ENCODE measurements around the gene ATP13A3. TPM values are rescaled to one million over a fixed set of nuclear protein-coding genes. Genes with fewer than 3 reads are reported as not detected.

Gene ATP13A3
- total and polyA plus RNA-seq, 2 experiments from 2014 or later = 20.0 to 202 TPM

DNA sequence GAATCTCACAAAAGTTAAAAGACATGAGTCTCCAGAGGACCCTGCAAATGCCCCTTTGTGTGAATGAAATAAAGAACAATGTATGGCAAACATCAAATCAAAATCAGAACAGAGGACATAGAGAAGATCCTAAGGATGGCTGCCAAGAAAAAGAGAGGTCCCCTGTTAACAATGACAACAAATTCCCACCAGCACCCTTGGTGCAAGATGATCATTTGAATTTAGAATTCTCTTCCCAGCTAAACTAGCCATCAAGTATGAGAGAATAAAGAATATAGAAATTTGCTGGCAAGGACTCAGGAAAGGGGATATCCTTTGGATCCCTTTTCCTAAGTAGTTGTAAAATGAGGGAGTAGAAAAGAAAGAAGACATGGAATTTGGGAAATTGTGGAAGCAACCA, 96.0 kb downstream of the ATP13A3 start:
- ATAC-seq = no peak
- no peak for DNase-seq (ENCODE audit: low spot score)
- no peaks in the 10 kb centered on the region for H3K79me2 ChIP-seq (replicated peaks; ENCODE audit: insufficient read depth)
- peaks cover 6% of the 10 kb centered on the region for H3K27me3 ChIP-seq (ENCODE audit: insufficient read depth)
- peaks cover 3% of the 10 kb centered on the region; the same call in 1 of the 2 replicates for H3K4me1 ChIP-seq (ENCODE audit: insufficient read depth)
- Mint-ChIP-seq H3K4me3 (no peak overlapping the region), H3K9me3 (peaks cover 10% of the 10 kb centered on the region; the same call in 2 of the 3 replicates), H3K4me1 (peaks cover 8% of the 10 kb centered on the region), H3K36me3 (ENCODE audit: low read depth) (no peaks in the 10 kb centered on the region), H3K27ac (no peak overlapping the region), H3K27me3 (ENCODE audit: insufficient read depth, low read depth, poor library complexity) (peaks cover 11% of the 10 kb centered on the region)
- TF ChIP-seq, protein P1, sequence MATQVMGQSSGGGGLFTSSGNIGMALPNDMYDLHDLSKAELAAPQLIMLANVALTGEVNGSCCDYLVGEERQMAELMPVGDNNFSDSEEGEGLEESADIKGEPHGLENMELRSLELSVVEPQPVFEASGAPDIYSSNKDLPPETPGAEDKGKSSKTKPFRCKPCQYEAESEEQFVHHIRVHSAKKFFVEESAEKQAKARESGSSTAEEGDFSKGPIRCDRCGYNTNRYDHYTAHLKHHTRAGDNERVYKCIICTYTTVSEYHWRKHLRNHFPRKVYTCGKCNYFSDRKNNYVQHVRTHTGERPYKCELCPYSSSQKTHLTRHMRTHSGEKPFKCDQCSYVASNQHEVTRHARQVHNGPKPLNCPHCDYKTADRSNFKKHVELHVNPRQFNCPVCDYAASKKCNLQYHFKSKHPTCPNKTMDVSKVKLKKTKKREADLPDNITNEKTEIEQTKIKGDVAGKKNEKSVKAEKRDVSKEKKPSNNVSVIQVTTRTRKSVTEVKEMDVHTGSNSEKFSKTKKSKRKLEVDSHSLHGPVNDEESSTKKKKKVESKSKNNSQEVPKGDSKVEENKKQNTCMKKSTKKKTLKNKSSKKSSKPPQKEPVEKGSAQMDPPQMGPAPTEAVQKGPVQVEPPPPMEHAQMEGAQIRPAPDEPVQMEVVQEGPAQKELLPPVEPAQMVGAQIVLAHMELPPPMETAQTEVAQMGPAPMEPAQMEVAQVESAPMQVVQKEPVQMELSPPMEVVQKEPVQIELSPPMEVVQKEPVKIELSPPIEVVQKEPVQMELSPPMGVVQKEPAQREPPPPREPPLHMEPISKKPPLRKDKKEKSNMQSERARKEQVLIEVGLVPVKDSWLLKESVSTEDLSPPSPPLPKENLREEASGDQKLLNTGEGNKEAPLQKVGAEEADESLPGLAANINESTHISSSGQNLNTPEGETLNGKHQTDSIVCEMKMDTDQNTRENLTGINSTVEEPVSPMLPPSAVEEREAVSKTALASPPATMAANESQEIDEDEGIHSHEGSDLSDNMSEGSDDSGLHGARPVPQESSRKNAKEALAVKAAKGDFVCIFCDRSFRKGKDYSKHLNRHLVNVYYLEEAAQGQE (IDR thresholded peaks at IDR 0.05; ENCODE audit: unreplicated experiment) = no peak
- TF ChIP-seq, protein P2, sequence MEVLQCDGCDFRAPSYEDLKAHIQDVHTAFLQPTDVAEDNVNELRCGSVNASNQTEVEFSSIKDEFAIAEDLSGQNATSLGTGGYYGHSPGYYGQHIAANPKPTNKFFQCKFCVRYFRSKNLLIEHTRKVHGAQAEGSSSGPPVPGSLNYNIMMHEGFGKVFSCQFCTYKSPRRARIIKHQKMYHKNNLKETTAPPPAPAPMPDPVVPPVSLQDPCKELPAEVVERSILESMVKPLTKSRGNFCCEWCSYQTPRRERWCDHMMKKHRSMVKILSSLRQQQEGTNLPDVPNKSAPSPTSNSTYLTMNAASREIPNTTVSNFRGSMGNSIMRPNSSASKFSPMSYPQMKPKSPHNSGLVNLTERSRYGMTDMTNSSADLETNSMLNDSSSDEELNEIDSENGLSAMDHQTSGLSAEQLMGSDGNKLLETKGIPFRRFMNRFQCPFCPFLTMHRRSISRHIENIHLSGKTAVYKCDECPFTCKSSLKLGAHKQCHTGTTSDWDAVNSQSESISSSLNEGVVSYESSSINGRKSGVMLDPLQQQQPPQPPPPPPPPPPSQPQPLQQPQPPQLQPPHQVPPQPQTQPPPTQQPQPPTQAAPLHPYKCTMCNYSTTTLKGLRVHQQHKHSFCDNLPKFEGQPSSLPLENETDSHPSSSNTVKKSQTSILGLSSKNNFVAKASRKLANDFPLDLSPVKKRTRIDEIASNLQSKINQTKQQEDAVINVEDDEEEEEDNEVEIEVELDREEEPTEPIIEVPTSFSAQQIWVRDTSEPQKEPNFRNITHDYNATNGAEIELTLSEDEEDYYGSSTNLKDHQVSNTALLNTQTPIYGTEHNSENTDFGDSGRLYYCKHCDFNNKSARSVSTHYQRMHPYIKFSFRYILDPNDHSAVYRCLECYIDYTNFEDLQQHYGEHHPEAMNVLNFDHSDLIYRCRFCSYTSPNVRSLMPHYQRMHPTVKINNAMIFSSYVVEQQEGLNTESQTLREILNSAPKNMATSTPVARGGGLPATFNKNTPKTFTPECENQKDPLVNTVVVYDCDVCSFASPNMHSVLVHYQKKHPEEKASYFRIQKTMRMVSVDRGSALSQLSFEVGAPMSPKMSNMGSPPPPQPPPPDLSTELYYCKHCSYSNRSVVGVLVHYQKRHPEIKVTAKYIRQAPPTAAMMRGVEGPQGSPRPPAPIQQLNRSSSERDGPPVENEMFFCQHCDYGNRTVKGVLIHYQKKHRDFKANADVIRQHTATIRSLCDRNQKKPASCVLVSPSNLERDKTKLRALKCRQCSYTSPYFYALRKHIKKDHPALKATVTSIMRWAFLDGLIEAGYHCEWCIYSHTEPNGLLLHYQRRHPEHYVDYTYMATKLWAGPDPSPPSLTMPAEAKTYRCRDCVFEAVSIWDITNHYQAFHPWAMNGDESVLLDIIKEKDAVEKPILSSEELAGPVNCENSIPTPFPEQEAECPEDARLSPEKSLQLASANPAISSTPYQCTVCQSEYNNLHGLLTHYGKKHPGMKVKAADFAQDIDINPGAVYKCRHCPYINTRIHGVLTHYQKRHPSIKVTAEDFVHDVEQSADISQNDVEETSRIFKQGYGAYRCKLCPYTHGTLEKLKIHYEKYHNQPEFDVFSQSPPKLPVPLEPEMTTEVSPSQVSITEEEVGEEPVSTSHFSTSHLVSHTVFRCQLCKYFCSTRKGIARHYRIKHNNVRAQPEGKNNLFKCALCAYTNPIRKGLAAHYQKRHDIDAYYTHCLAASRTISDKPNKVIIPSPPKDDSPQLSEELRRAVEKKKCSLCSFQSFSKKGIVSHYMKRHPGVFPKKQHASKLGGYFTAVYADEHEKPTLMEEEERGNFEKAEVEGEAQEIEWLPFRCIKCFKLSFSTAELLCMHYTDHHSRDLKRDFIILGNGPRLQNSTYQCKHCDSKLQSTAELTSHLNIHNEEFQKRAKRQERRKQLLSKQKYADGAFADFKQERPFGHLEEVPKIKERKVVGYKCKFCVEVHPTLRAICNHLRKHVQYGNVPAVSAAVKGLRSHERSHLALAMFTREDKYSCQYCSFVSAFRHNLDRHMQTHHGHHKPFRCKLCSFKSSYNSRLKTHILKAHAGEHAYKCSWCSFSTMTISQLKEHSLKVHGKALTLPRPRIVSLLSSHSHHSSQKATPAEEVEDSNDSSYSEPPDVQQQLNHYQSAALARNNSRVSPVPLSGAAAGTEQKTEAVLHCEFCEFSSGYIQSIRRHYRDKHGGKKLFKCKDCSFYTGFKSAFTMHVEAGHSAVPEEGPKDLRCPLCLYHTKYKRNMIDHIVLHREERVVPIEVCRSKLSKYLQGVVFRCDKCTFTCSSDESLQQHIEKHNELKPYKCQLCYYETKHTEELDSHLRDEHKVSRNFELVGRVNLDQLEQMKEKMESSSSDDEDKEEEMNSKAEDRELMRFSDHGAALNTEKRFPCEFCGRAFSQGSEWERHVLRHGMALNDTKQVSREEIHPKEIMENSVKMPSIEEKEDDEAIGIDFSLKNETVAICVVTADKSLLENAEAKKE (CRISPR knock-in tag; IDR thresholded peaks at IDR 0.05) = no peak
- no peak for TF ChIP-seq ZNF331 (CRISPR knock-in tag; IDR thresholded peaks at IDR 0.05; ENCODE audit: low read depth)
- TF ChIP-seq, protein P3, sequence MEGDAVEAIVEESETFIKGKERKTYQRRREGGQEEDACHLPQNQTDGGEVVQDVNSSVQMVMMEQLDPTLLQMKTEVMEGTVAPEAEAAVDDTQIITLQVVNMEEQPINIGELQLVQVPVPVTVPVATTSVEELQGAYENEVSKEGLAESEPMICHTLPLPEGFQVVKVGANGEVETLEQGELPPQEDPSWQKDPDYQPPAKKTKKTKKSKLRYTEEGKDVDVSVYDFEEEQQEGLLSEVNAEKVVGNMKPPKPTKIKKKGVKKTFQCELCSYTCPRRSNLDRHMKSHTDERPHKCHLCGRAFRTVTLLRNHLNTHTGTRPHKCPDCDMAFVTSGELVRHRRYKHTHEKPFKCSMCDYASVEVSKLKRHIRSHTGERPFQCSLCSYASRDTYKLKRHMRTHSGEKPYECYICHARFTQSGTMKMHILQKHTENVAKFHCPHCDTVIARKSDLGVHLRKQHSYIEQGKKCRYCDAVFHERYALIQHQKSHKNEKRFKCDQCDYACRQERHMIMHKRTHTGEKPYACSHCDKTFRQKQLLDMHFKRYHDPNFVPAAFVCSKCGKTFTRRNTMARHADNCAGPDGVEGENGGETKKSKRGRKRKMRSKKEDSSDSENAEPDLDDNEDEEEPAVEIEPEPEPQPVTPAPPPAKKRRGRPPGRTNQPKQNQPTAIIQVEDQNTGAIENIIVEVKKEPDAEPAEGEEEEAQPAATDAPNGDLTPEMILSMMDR (conservative IDR thresholded peaks at IDR 0.05; ENCODE audit: low read depth in 2 of 2) = no peak
- TF ChIP-seq NANOG (IDR thresholded peaks at IDR 0.05; ENCODE audit: borderline replicate concordance) = no peak
- TF ChIP-seq JUNB (IDR thresholded peaks at IDR 0.05; ENCODE audit: unreplicated experiment) = no peak
- TF ChIP-seq EZH2phosphoT487 (IDR thresholded peaks at IDR 0.05; ENCODE audit: unreplicated experiment) = no peak
- TF ChIP-seq POLR2AphosphoS5 (IDR thresholded peaks at IDR 0.05; ENCODE audit: low read depth) = no peak
- TF ChIP-seq STAT1 (IDR thresholded peaks at IDR 0.05; ENCODE audit: unreplicated experiment) = no peak
- no peak for TF ChIP-seq ZNF114 (CRISPR knock-in tag; IDR thresholded peaks at IDR 0.05)
- H3F3A ChIP-seq (replicated peaks; ENCODE audit: low read depth) = 0 out of 2 replicates have a peak, but pooled peaks cover 7% of the 10 kb centered on the region
- H3K9me2 ChIP-seq (ENCODE audit: insufficient read depth) = no peaks in the 10 kb centered on the region
- H2AFZ ChIP-seq = no peak overlapping the region
- no peak overlapping the region for H3K4me3 ChIP-seq
- H3K36me3 ChIP-seq (ENCODE audit: insufficient read depth) = no peaks in the 10 kb centered on the region; the same call in 1 of the 2 replicates
- no peak overlapping the region for H3K4me2 ChIP-seq
- H3K27ac ChIP-seq (ENCODE audit: low read depth) = no peak overlapping the region
- no peaks in the 10 kb centered on the region for H4K20me1 ChIP-seq (replicated peaks; ENCODE audit: insufficient read depth)
